Measurements from ENCODE around the gene SLC39A5. TPM values are rescaled to one million over a fixed set of nuclear protein-coding genes. Genes with fewer than 3 reads are reported as not detected.

The SLC39A5 gene
- total RNA-seq, 1 donor from 2014 or later: 0.54 TPM

- TF ChIP-seq EZH2 (IDR thresholded peaks at IDR 0.05) (no peak), EZH2phosphoT487 (IDR thresholded peaks at IDR 0.05) (no peak), CTCF (IDR thresholded peaks at IDR 0.05) (no peak)
- Mint-ChIP-seq H3K27ac (no peak overlapping the region), H3K27me3 (ENCODE audit: insufficient read depth, low read depth) (peaks cover 9% of the 10 kb centered on the region), H3K4me1 (peaks cover 8% of the 10 kb centered on the region), H3K36me3 (peaks cover 23% of the 10 kb centered on the region), H3K4me3 (no peak overlapping the region), H3K9me3 (no peaks in the 10 kb centered on the region)
- H3K27ac ChIP-seq: no peak overlapping the region
- H4K20me1 ChIP-seq (ENCODE audit: low read depth): peaks cover 8% of the 10 kb centered on the region
- H3K9ac ChIP-seq: no peak overlapping the region
- H3K79me2 ChIP-seq (ENCODE audit: low read depth): no peaks in the 10 kb centered on the region
- no peaks in the 10 kb centered on the region for H3K27me3 ChIP-seq
- H3F3A ChIP-seq (ENCODE audit: low read depth): no peaks in the 10 kb centered on the region
- DNase-seq (ENCODE audit: low spot score): no peak
- H3K9me3 ChIP-seq (ENCODE audit: low read depth): no peaks in the 10 kb centered on the region
- peaks cover 3% of the 10 kb centered on the region for H3K36me3 ChIP-seq
- no peak overlapping the region for H3K4me3 ChIP-seq
- no peak overlapping the region for H2AFZ ChIP-seq (replicated peaks)
- no peaks in the 10 kb centered on the region for H3K4me1 ChIP-seq
- H3K4me2 ChIP-seq: no peak overlapping the region
These were observed 7.7 kb downstream of the SLC39A5 start for GRCh38 chr12:56237552-56237951.

GRCh38 chr12:56241424-56242303, 11.8 kb downstream of the SLC39A5 start:
- Histone ChIP-seq H4K20me1 (ENCODE audit: low read depth) (peaks cover 8% of the 10 kb centered on the region), H2AFZ (replicated peaks) (no peak overlapping the region), H3K27me3 (no peaks in the 10 kb centered on the region), H3K4me1 (no peaks in the 10 kb centered on the region), H3K9me3 (ENCODE audit: low read depth) (no peaks in the 10 kb centered on the region), H3K4me3 (no peak overlapping the region), H3K27ac (no peak overlapping the region), H3F3A (ENCODE audit: low read depth) (no peaks in the 10 kb centered on the region), H3K9ac (no peak overlapping the region), H3K4me2 (no peak overlapping the region), H3K36me3 (peaks cover 3% of the 10 kb centered on the region), H3K79me2 (ENCODE audit: low read depth) (no peaks in the 10 kb centered on the region)
- peaks cover 8% of the 10 kb centered on the region for H3K4me1 Mint-ChIP-seq
- peak overlapping the region; percentile 21 for H3K4me3 Mint-ChIP-seq
- TF ChIP-seq EZH2phosphoT487 (IDR thresholded peaks at IDR 0.05): no peak
- no peak for TF ChIP-seq CTCF (IDR thresholded peaks at IDR 0.05)
- no peak for TF ChIP-seq EZH2 (IDR thresholded peaks at IDR 0.05)
- no peak for DNase-seq (ENCODE audit: low spot score)
- peaks cover 32% of the 10 kb centered on the region for H3K36me3 Mint-ChIP-seq
- H3K27me3 Mint-ChIP-seq (ENCODE audit: insufficient read depth, low read depth): peaks cover 2% of the 10 kb centered on the region
- H3K27ac Mint-ChIP-seq: no peak overlapping the region
- no peaks in the 10 kb centered on the region for H3K9me3 Mint-ChIP-seq

- Histone ChIP-seq H3K27ac (no peak overlapping the region), H3K36me3 (peaks cover 3% of the 10 kb centered on the region), H3F3A (ENCODE audit: low read depth) (no peaks in the 10 kb centered on the region), H3K9me3 (ENCODE audit: low read depth) (no peaks in the 10 kb centered on the region), H3K79me2 (ENCODE audit: low read depth) (no peaks in the 10 kb centered on the region), H3K4me2 (no peak overlapping the region), H3K27me3 (no peaks in the 10 kb centered on the region), H3K9ac (no peak overlapping the region), H3K4me3 (no peak overlapping the region), H4K20me1 (ENCODE audit: low read depth) (peaks cover 8% of the 10 kb centered on the region), H2AFZ (replicated peaks) (no peak overlapping the region), H3K4me1 (no peaks in the 10 kb centered on the region)
- DNase-seq (ENCODE audit: low spot score): no peak
- TF ChIP-seq EZH2phosphoT487 (IDR thresholded peaks at IDR 0.05) (no peak), EZH2 (IDR thresholded peaks at IDR 0.05) (no peak), CTCF (IDR thresholded peaks at IDR 0.05) (no peak)
- peaks cover 8% of the 10 kb centered on the region for H3K4me1 Mint-ChIP-seq
- peaks cover 37% of the 10 kb centered on the region for H3K36me3 Mint-ChIP-seq
- peaks cover 2% of the 10 kb centered on the region for H3K27me3 Mint-ChIP-seq (ENCODE audit: insufficient read depth, low read depth)
- H3K4me3 Mint-ChIP-seq: no peak overlapping the region
- no peak overlapping the region for H3K27ac Mint-ChIP-seq
- no peaks in the 10 kb centered on the region for H3K9me3 Mint-ChIP-seq
These were observed 13.1 kb downstream of the SLC39A5 start for GRCh38 chr12:56242986-56243385.

Measured in neural progenitor cell (in vitro differentiated cells).